ENCODE results near the gene SLC25A47. TPM values are rescaled to one million over a fixed set of nuclear protein-coding genes. Genes with fewer than 3 reads are reported as not detected.
"Not testable (repeated sequence)": the region's sequence is repeated elsewhere in the genome, so short reads cannot be mapped to it uniquely, and the experiment has no call there.

The SLC25A47 gene
- total and polyA plus RNA-seq, 7 donors, result 0.22 TPM; not detected in 6

DNA sequence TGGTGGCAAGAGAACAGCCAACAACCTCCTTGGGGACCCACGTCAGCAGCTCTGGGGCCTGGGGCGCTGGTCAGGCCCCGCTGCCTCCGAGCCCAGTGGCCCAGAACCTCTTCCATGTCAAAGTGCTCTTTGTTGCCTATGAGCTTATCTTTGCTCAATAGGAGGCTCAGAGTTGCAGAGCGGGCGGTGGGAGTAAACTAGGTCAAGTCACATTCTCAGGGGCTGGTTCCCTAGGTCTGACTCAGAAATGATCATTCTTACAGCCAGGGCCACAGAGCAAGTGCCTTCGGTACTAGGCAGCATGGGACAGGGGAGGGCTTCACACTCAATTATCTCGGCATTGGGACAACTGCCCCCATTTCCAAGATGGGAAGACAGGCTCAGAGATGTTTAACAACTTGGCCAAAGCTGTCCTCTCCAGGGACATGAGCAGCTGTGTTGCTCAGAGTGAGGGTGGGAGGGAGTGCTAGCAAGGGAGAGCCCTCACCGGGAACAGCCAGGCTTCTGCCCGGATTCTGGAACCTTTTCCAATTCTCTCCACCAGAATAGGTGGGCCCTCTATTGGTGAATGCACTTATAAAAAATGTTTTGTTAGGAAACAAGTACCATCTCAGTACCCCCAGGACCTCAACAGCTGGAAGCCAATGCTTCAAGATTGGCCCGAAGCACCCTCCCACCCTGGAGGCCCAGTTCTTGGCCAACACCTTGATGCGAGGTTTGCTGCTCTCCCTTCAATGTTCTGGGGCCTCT is 28.8 kb upstream of the SLC25A47 start:
- Histone ChIP-seq H3K27me3 (no peaks in the 10 kb centered on the region), H3K27ac (peak overlapping the region in 3 of 4 donors; percentile 15 to 86 (median 23)), H3K4me1 (peaks cover 0 to 39% (median 32%) of the 10 kb centered on the region in 4 donors), H3K36me3 (peaks cover 8 to 22% (median 10%) of the 10 kb centered on the region in 4 donors), H3K4me3 (no peak overlapping the region), H3K9me3 (no peaks in the 10 kb centered on the region)
- TF ChIP-seq EP300 (IDR thresholded peaks at IDR 0.05), result no peak
- TF ChIP-seq POLR2AphosphoS5 (IDR thresholded peaks at IDR 0.05), result no peak
- TF ChIP-seq, protein P1, sequence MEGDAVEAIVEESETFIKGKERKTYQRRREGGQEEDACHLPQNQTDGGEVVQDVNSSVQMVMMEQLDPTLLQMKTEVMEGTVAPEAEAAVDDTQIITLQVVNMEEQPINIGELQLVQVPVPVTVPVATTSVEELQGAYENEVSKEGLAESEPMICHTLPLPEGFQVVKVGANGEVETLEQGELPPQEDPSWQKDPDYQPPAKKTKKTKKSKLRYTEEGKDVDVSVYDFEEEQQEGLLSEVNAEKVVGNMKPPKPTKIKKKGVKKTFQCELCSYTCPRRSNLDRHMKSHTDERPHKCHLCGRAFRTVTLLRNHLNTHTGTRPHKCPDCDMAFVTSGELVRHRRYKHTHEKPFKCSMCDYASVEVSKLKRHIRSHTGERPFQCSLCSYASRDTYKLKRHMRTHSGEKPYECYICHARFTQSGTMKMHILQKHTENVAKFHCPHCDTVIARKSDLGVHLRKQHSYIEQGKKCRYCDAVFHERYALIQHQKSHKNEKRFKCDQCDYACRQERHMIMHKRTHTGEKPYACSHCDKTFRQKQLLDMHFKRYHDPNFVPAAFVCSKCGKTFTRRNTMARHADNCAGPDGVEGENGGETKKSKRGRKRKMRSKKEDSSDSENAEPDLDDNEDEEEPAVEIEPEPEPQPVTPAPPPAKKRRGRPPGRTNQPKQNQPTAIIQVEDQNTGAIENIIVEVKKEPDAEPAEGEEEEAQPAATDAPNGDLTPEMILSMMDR (IDR thresholded peaks at IDR 0.05), result no peak
- no peak for TF ChIP-seq POLR2A (IDR thresholded peaks at IDR 0.05)
- 85 to 92% methylated on average over 12 of the region's 12 CpGs for WGBS, 2 donors
- no peak for DNase-seq
- intact Hi-C loops (cut with DNase I), result no loop called here

GRCh38 chr14:100294963-100295330 is 28.2 kb upstream of the SLC25A47 start:
- H3K27ac ChIP-seq, result peak overlapping the region in 2 of 4 donors; percentile 23 to 86
- 91 to 94% methylated on average over 2 of the region's 2 CpGs for WGBS, 2 donors
- no peak overlapping the region for H3K4me3 ChIP-seq
- DNase-seq, result peak; percentile 56
- intact Hi-C loops (cut with DNase I), result no loop called here
- TF ChIP-seq, protein P1 (IDR thresholded peaks at IDR 0.05), result no peak
- no peak for TF ChIP-seq POLR2AphosphoS5 (IDR thresholded peaks at IDR 0.05)
- no peaks in the 10 kb centered on the region for H3K9me3 ChIP-seq
- H3K27me3 ChIP-seq, result no peaks in the 10 kb centered on the region
- peaks cover 8 to 22% (median 10%) of the 10 kb centered on the region in 4 donors for H3K36me3 ChIP-seq
- peaks cover 0 to 41% (median 35%) of the 10 kb centered on the region in 4 donors for H3K4me1 ChIP-seq

DNA sequence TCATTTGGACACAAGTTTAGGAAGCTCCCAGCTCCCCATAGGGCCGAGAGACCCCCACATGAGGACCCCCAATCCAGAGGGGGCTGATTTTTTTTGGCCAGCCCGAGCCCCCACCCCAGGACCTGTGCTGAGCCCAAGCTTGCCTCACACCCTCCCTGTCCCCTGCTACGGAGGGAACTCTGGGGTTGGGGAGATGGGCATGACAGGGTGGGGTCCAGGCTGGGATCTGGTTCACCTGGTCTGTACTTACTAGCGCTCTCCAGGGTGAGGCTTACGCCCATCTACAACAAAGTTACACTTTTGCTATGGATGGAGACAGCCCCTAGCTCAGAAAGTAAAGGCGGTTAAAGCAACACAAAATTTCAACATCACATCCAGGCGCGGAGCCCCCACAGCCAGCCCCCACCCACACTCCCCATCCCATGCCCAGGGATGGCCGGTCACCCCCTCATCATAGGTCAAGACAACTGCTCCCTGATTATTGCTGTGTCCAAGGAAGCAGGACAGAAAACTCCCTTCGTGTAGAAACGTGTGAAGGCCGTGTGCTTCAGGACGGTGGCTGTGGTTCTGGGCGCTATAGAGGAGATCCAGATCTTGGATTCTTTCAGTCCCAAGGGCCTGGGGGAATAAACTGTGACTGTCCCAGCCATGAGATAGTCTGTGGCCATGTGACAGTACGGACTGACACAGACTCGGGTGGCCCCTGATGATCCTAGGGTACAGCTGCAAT is 27.6 kb upstream of the SLC25A47 start:
- H3K4me1 ChIP-seq, result peaks cover 0 to 41% (median 35%) of the 10 kb centered on the region in 4 donors
- 92 to 94% methylated on average over 16 of the region's 16 CpGs for WGBS, 2 donors
- H3K9me3 ChIP-seq, result no peaks in the 10 kb centered on the region
- peaks cover 8 to 22% (median 10%) of the 10 kb centered on the region in 4 donors for H3K36me3 ChIP-seq
- H3K27me3 ChIP-seq, result no peaks in the 10 kb centered on the region
- intact Hi-C loops (cut with DNase I), result no loop called here
- TF ChIP-seq POLR2AphosphoS5 (IDR thresholded peaks at IDR 0.05) (no peak), POLR2A (IDR thresholded peaks at IDR 0.05) (no peak), EP300 (IDR thresholded peaks at IDR 0.05) (no peak)
- TF ChIP-seq, protein P1 (IDR thresholded peaks at IDR 0.05), result no peak
- peak overlapping the region in 3 of 4 donors; percentile 85 to 88 (median 86) for H3K27ac ChIP-seq
- peak; percentile 36 for DNase-seq
- no peak overlapping the region for H3K4me3 ChIP-seq

- TF ChIP-seq POLR2AphosphoS5 (IDR thresholded peaks at IDR 0.05) (no peak), EP300 (IDR thresholded peaks at IDR 0.05) (no peak)
- Histone ChIP-seq H3K36me3 (peaks cover 6 to 19% (median 8%) of the 10 kb centered on the region in 4 donors), H3K27me3 (no peaks in the 10 kb centered on the region), H3K9me3 (no peaks in the 10 kb centered on the region), H3K4me3 (no peak overlapping the region), H3K4me1 (peaks cover 0 to 41% (median 35%) of the 10 kb centered on the region in 4 donors), H3K27ac (peak overlapping the region in 3 of 4 donors; percentile 85 to 88 (median 86))
- WGBS, 2 donors, result 82 to 86% methylated on average over 9 of the region's 9 CpGs
- intact Hi-C loops (cut with DNase I), result no loop called here
- DNase-seq, result peak; percentile 66
These were observed 27.0 kb upstream of the SLC25A47 start for GRCh38 chr14:100296106-100296651.

- H3K36me3 ChIP-seq, result peaks cover under 1 to 13% (median 5%) of the 10 kb centered on the region in 4 donors
- H3K9me3 ChIP-seq; intact Hi-C loops (cut with DNase I); H3K27me3 ChIP-seq: not testable (repeated sequence)
- H3K4me1 ChIP-seq, result peaks cover 0 to 41% (median 35%) of the 10 kb centered on the region in 4 donors
- WGBS, 2 donors, result 80 to 86% methylated on average over 11 of the region's 11 CpGs
- H3K27ac ChIP-seq, result peak overlapping the region; percentile 64 to 88 (median 86)
- peak overlapping the region in 3 of 4 donors; percentile 20 to 32 (median 29) for H3K4me3 ChIP-seq
- peak; percentile 65 for DNase-seq
These were observed 26.4 kb upstream of the SLC25A47 start for GRCh38 chr14:100296729-100297128.

Measured in sigmoid colon (tissue), 7 donors.